ENCODE measurements around the gene AP3D1.

GRCh38 chr19:2115324-2115723 lies 36.0 kb downstream of the AP3D1 start:
- TF ChIP-seq CTCF (IDR thresholded peaks at IDR 0.05) (no peak), POLR2A (IDR thresholded peaks at IDR 0.05) (no peak), POLR2AphosphoS5 (IDR thresholded peaks at IDR 0.05) (no peak)
